Stimulated activated CD8-positive, alpha-beta memory T cell treated with anti-CD3 and anti-CD28 coated beads, Interleukin-4, amount 100 ng/mL, for 24 hours (primary cell): ENCODE data around the gene OVOL2.

ENCODE experiments used
- DNase-seq: peaks from one replicate; pipeline ENCODE4 v3.0.0-alpha.2; 2020; ENCODE audit warnings: low read depth

The OVOL2 gene

DNA sequence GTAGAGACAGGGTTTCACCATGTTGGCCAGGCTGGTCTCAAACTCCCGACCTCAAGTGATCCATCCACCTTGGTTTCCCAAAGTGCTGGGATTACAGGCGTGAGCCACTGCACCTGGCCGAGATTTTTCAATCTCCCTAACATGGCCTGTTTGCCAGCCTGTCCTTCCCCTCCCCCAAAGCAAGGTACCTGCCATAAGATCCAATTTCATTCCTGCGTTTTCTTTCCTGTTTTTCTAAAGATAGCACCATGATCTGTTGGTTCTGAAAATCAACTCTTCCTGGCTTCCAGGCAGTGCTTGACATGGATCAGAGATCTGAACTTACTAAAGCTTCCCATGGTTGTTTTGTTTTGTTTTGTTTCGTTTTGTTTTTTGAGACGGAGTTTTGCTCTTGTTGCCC lies 81.4 kb downstream of the OVOL2 start:
- no peak for DNase-seq
